Endothelial cell of umbilical vein (primary cell): ENCODE data around the gene FOXJ3.

ENCODE experiments used
- EZH2 ChIP-seq: IDR thresholded peaks from 2 replicates; pipeline ENCODE4 v1.6.1; 2012; ENCODE audit warnings: borderline replicate concordance, low read depth, mild to moderate bottlenecking, moderate library complexity, low read length, inconsistent platforms; ENCODE audit not compliant: severe bottlenecking
- FOS ChIP-seq: IDR thresholded peaks from 2 replicates; pipeline ENCODE4 v1.6.1; 2011; ENCODE audit warnings: mild to moderate bottlenecking, low read length, moderate library complexity, borderline replicate concordance; ENCODE audit not compliant: insufficient read depth
- GATA2 ChIP-seq: IDR thresholded peaks from 2 replicates; pipeline ENCODE4 v1.7.0; 2011; ENCODE audit warnings: low read depth, mild to moderate bottlenecking, moderate library complexity, mixed read lengths, low read length; ENCODE audit not compliant: insufficient read length, insufficient read depth
- JUN ChIP-seq: IDR thresholded peaks from 2 replicates; pipeline ENCODE4 v1.6.1; 2011; ENCODE audit warnings: borderline replicate concordance, low read depth; ENCODE audit not compliant: insufficient read length, insufficient read depth
- MAX ChIP-seq: IDR thresholded peaks from 2 replicates; pipeline ENCODE4 v1.6.1; 2011; ENCODE audit not compliant: insufficient read depth, insufficient read length
- MYC ChIP-seq: IDR thresholded peaks from one replicate; pipeline ENCODE4 v1.6.1; 2011; ENCODE audit warnings: mild to moderate bottlenecking, low read depth, low read length
- POLR2A ChIP-seq: IDR thresholded peaks from 2 replicates; pipeline ENCODE4 v1.6.1; 2012; ENCODE audit warnings: low read depth, mild to moderate bottlenecking, control low read depth, low read length
- POLR2AphosphoS5 ChIP-seq: IDR thresholded peaks from 2 replicates; pipeline ENCODE4 v1.6.1; 2012; ENCODE audit warnings: low read depth, mild to moderate bottlenecking, control low read depth, low read length, moderate library complexity; ENCODE audit not compliant: insufficient read depth
- TF ChIP-seq, protein P1 (sequence below), 2 donors: IDR thresholded peaks; 1 replicate in 1 of 2; 2 replicates in 1 of 2; pipeline ENCODE4 v1.5.1; 2011; ENCODE audit warnings: low read length in 2 of 2, mild to moderate bottlenecking in 2 of 2, moderate library complexity in 2 of 2, control low read depth in 1 of 2, inconsistent platforms in 1 of 2, low read depth in 1 of 2; ENCODE audit not compliant: insufficient read depth in 1 of 2; ENCODE audit errors: extremely low read depth in 1 of 2

GRCh38 chr1:42138586-42138985 lies 196.4 kb downstream of the FOXJ3 start:
- TF ChIP-seq POLR2AphosphoS5 (no peak), POLR2A (no peak), MAX (no peak), FOS (no peak), GATA2 (no peak), EZH2 (no peak), MYC (no peak), JUN (no peak)
- TF ChIP-seq, protein P1, sequence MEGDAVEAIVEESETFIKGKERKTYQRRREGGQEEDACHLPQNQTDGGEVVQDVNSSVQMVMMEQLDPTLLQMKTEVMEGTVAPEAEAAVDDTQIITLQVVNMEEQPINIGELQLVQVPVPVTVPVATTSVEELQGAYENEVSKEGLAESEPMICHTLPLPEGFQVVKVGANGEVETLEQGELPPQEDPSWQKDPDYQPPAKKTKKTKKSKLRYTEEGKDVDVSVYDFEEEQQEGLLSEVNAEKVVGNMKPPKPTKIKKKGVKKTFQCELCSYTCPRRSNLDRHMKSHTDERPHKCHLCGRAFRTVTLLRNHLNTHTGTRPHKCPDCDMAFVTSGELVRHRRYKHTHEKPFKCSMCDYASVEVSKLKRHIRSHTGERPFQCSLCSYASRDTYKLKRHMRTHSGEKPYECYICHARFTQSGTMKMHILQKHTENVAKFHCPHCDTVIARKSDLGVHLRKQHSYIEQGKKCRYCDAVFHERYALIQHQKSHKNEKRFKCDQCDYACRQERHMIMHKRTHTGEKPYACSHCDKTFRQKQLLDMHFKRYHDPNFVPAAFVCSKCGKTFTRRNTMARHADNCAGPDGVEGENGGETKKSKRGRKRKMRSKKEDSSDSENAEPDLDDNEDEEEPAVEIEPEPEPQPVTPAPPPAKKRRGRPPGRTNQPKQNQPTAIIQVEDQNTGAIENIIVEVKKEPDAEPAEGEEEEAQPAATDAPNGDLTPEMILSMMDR (IDR thresholded peaks at IDR 0.05; ENCODE audit: extremely low read depth in 1 of 2, insufficient read depth in 1 of 2, low read depth in 1 of 2, low read length in 2 of 2) = no peak
